ENCODE measurements around the gene GRIK2. TPM values are rescaled to one million over a fixed set of nuclear protein-coding genes. Genes with fewer than 3 reads are reported as not detected.

The GRIK2 gene
- total RNA-seq, 1 donor from 2014 or later: 0.11 TPM

GRCh38 chr6:101429270-101429669 lies 35.8 kb downstream of the GRIK2 start:
- POLR2A ChIA-PET: no interaction called here
- no peaks in the 10 kb centered on the region for H3K4me1 Mint-ChIP-seq
- no peaks in the 10 kb centered on the region for H3K9me3 Mint-ChIP-seq
- intact Hi-C loops (cut with micrococcal nuclease): no loop called here
- ATAC-seq (ENCODE audit: low read depth) (no peak), DNase-seq (no peak)
- H3K36me3 Mint-ChIP-seq (ENCODE audit: low read depth): no peaks in the 10 kb centered on the region
- H3K27ac Mint-ChIP-seq: no peak overlapping the region
- no peak for TF ChIP-seq CTCF (IDR thresholded peaks at IDR 0.05)
- no peaks in the 10 kb centered on the region for H3K27me3 Mint-ChIP-seq
- CTCF ChIA-PET: no interaction called here
- no peak overlapping the region for H3K4me3 Mint-ChIP-seq

GRCh38 chr6:101429845-101430244 lies 36.3 kb downstream of the GRIK2 start:
- Mint-ChIP-seq H3K27me3 (no peaks in the 10 kb centered on the region), H3K9me3 (no peaks in the 10 kb centered on the region), H3K4me1 (no peaks in the 10 kb centered on the region), H3K36me3 (ENCODE audit: low read depth) (no peaks in the 10 kb centered on the region), H3K4me3 (no peak overlapping the region), H3K27ac (no peak overlapping the region)
- no peak for DNase-seq
- ChIA-PET POLR2A (no interaction called here), CTCF (no interaction called here)
- ATAC-seq (ENCODE audit: low read depth): no peak
- intact Hi-C loops (cut with micrococcal nuclease): no loop called here
- no peak for TF ChIP-seq CTCF (IDR thresholded peaks at IDR 0.05)

- Mint-ChIP-seq H3K27me3 (no peaks in the 10 kb centered on the region), H3K4me3 (no peak overlapping the region), H3K9me3 (no peaks in the 10 kb centered on the region), H3K27ac (no peak overlapping the region), H3K36me3 (ENCODE audit: low read depth) (no peaks in the 10 kb centered on the region), H3K4me1 (no peaks in the 10 kb centered on the region)
- CTCF ChIA-PET: no interaction called here
- no peak for DNase-seq
- POLR2A ChIA-PET: no interaction called here
- intact Hi-C loops (cut with micrococcal nuclease): no loop called here
- TF ChIP-seq CTCF (IDR thresholded peaks at IDR 0.05): no peak
- ATAC-seq (ENCODE audit: low read depth): no peak
Measured at GRCh38 chr6:101433141-101433540, 39.6 kb downstream of the GRIK2 start.

- Mint-ChIP-seq H3K27me3 (no peaks in the 10 kb centered on the region), H3K4me3 (no peak overlapping the region), H3K36me3 (ENCODE audit: low read depth) (no peaks in the 10 kb centered on the region), H3K9me3 (no peaks in the 10 kb centered on the region), H3K27ac (no peak overlapping the region), H3K4me1 (no peaks in the 10 kb centered on the region)
- ChIA-PET POLR2A (no interaction called here), CTCF (no interaction called here)
- no peak for DNase-seq
- TF ChIP-seq CTCF (IDR thresholded peaks at IDR 0.05): no peak
- ATAC-seq (ENCODE audit: low read depth): no peak
- intact Hi-C loops (cut with micrococcal nuclease): no loop called here
Measured at GRCh38 chr6:101434601-101435000, 41.1 kb downstream of the GRIK2 start.

GRCh38 chr6:101435038-101435437 lies 41.5 kb downstream of the GRIK2 start:
- CTCF ChIA-PET: no interaction called here
- Mint-ChIP-seq H3K36me3 (ENCODE audit: low read depth) (no peaks in the 10 kb centered on the region), H3K4me3 (no peak overlapping the region), H3K4me1 (no peaks in the 10 kb centered on the region), H3K9me3 (peaks cover 3% of the 10 kb centered on the region), H3K27me3 (no peaks in the 10 kb centered on the region), H3K27ac (no peak overlapping the region)
- POLR2A ChIA-PET: no interaction called here
- no peak for TF ChIP-seq CTCF (IDR thresholded peaks at IDR 0.05)
- ATAC-seq (ENCODE audit: low read depth) (no peak), DNase-seq (no peak)
- intact Hi-C loops (cut with micrococcal nuclease): no loop called here
